GM12874 (cell line): ENCODE data around the gene ACRV1.

ENCODE experiments used
- TF ChIP-seq, protein P1 (sequence below): IDR thresholded peaks from 2 replicates; pipeline ENCODE4 v1.5.1; 2011; ENCODE audit warnings: low read depth, mild to moderate bottlenecking, control low read depth, low read length, moderate library complexity; ENCODE audit not compliant: insufficient read depth

ACRV1 gene, protein sequence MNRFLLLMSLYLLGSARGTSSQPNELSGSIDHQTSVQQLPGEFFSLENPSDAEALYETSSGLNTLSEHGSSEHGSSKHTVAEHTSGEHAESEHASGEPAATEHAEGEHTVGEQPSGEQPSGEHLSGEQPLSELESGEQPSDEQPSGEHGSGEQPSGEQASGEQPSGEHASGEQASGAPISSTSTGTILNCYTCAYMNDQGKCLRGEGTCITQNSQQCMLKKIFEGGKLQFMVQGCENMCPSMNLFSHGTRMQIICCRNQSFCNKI

DNA sequence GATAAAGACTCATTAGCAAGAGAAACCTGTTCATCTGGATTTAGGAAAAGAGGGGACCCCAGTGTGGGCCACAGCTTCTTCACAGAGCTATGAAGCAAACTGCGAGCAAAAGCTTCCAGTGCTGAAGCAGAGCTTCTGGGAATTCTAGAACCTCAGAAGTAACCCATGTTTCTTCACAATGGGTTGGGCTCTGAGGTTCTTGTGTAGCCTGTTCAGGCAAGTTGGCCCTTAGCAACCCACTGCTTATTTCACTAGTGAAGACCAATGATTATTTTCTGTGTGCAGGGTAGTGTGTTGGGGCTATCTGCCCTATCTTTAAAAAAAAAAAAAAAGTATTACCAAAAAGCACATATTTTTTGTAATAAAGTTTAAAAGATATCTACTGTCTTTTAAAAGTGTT, at the start of gene ACRV1:
Gene ACRV1, minus strand, starts transcription at position 101 of the 400 bp plus-strand sequence. Its CDS starts 67 bp downstream, at position 34.
- TF ChIP-seq, protein P1, sequence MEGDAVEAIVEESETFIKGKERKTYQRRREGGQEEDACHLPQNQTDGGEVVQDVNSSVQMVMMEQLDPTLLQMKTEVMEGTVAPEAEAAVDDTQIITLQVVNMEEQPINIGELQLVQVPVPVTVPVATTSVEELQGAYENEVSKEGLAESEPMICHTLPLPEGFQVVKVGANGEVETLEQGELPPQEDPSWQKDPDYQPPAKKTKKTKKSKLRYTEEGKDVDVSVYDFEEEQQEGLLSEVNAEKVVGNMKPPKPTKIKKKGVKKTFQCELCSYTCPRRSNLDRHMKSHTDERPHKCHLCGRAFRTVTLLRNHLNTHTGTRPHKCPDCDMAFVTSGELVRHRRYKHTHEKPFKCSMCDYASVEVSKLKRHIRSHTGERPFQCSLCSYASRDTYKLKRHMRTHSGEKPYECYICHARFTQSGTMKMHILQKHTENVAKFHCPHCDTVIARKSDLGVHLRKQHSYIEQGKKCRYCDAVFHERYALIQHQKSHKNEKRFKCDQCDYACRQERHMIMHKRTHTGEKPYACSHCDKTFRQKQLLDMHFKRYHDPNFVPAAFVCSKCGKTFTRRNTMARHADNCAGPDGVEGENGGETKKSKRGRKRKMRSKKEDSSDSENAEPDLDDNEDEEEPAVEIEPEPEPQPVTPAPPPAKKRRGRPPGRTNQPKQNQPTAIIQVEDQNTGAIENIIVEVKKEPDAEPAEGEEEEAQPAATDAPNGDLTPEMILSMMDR: no peak

DNA sequence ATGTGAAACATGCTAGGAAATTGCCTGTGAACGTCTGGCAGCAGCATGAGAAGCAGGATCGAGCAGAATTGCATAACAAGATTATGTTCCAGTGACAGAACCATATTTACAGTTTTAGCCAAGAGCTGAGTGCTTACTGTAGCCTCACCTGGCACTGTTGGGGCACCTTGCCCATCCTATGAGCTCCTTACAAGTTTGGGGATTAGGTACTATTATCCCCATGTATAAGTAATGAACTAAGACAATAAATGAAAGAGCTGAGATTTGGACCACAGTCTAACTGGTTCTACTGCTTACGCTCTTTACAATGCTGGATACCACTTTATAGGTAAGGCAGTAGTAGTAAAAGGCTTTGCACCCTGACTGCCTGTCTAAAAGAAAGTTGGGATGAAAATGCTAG, 48.3 kb upstream of the ACRV1 start:
- TF ChIP-seq, protein P1: no peak

DNA sequence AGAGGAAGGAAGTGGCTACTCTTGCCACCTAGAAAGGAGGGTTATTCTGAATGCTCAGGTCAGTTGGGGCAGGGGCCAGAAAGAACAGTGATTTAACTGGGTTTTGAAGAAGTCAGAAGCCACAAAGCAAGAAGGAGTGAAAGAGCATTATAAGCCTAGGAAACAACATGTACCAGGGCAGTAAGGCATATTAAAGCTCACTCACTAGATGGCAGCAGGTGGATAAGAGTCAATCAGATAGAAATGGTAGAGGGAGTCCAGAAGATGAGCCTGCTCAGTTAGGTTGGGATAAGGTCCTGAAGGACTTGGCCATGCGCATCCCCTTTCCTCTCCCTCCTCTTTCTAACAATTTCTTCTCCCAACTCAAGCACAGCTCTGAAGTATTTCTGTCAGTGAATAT, 43.5 kb upstream of the ACRV1 start:
- TF ChIP-seq, protein P1: no peak

DNA sequence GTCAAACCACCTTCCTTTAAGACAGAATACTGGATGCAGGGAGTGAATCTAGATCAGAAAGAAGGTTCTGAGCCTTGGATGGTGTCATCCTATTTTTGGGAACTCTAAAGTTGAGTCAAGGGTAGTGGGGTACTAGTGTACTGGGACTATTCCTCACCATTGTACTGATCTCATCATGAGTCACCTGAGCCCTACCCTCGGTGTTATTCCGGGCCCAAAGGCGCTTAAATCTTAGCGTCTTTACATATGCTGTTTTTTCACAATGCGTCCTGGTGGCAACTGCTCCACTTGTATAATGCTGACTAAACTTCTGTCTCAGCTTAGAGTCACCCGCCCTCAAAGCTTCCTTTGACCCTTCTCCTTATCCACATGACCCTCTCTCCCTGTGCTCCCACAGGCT, 40.1 kb upstream of the ACRV1 start:
- TF ChIP-seq, protein P1: no peak

DNA sequence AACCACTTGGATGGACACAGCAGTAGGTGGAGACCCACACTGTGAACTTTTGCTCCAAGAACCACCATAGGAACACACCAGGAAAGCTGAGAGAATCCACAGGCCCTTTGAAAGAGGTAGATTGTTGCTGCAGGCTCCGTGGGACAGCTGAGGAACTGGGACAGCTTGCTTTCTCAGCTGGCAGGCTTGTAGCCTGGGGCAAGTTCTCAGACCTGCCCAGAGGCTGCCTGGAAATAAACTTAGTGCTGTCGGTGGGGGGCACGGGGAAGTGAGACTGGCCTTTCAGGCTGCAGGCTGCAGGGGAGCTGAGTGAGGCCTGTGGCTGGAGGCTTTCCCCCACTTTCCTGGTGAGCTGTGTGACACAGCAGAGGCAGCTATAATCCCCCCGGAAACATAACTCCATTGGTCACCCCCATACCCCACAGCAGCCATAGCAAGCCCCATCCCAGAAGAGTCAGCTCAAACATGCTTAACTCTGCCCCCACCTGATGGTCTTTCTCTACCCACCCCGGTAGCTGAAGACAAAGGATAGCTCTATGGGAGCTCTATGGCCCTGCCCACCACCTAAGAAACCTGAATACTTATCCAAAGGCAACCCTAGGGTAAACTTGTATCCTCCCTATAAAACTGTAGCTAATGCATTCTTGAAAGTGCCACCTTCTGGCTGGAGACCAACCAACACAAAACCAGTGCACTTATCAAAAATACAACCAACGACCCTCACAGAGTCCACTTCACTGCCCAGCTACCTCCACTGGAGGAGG, 21.4 kb upstream of the ACRV1 start:
- TF ChIP-seq, protein P1: no peak

DNA sequence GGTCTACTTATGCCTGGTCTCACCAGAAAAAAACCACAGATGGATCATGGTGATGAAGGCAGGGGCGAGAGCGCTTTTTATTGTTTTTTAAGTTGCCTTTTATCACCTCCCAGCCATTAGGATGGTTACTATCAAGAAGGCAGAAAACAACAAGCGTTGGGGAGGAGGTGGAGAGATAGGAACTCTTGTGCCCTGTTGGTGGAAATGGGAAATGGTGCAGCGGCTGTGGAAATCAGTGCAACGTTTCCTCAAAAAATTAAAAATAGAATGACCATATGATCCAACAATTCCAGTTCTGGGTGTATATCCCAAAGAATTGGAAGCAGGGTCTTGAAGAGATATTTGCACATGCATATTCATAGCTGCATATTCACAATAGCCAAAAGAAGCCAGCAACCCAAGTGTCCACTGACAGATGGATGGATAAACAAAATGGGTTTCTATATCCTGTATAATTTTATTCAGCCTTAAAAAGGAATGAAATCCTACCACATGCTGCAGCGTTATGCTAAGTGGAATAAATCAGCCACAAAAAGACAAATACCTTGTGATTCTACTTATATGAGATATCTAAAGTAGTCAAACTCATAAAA, 20.5 kb upstream of the ACRV1 start:
- TF ChIP-seq, protein P1: no peak

DNA sequence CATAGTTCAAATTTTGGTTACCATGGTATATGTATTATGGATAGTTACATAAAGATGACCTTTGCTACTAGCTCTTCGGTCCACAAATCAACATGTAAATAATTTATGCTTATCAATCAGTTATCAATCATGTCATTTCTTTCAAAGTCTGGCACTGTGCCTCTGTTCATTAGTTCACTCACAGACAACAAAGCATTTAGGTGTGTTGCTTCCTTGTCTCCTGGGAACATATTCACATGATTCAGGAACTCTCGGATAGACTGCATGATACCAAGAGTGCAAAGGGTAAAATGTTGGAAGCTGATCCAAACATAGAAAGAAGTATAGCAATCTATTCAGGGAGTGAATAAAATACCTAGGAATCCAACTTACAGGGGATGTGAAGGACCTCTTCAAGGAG, 14.3 kb upstream of the ACRV1 start:
- TF ChIP-seq, protein P1: no peak
